HG03097 (cell line): Measurements from ENCODE around the gene BTG1.

Experiments
- ATAC-seq: cut with Tn5 transposase; IDR thresholded peaks from one replicate; pipeline ENCODE4 v1.9.1; 2021; ENCODE audit not compliant: unreplicated experiment, low FRiP score

Gene BTG1

DNA sequence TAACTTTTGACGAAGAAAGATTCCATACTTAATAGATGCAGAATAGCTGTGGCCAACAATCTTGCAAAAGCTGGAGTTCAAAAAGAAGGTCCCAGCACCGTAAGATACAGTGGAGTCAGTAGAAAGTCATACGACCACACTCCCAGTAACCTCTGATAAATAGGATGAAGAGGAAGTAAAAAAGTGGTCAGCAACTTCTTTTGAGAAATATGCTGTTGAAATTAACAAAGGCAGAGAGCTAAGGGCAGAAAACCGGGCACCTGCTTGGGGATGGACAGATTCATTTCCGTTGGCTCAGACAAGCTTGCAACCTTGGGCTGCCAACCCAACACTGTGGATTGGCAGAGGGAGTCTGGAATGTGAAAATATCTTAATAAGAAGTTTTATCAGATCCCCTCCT, 40.0 kb downstream of the BTG1 start:
- no peak for ATAC-seq

DNA sequence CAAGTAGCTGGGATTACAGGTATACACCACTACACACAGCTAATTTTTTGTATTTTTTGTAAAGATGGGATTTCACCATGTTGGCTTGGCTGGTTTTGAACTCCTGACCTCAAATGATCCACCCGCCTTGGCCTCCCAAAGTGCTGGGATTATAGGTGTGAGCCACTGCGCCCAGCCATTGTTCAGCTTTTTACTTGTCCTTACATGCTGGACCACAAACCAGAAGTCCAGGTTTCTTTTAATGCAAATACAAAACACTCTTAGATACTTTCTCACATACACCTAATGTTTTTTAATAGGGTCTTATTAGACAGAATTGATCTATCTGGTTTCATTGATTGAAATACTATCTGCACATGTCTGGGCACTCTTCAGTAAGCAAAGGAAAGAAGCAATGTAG, 40.5 kb downstream of the BTG1 start:
- no peak for ATAC-seq

DNA sequence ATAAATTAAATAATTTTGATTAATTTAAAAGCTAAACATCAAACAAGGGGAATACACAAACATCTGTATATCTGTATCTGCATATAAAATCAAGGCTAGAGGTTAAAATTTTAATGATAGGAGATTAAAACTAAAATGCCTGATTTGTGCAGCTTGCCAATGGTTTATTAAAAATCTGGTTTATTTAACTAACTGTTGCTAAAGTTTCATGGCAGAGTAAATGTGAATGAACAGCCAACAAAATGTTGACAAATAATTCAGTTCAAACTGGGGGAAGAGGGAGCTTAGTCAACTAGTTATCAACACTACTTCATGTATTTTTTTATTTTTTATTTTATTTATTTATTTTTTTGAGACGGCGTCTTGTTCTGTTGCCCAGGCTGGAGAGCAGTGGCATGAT, 43.0 kb downstream of the BTG1 start:
- ATAC-seq = no peak

DNA sequence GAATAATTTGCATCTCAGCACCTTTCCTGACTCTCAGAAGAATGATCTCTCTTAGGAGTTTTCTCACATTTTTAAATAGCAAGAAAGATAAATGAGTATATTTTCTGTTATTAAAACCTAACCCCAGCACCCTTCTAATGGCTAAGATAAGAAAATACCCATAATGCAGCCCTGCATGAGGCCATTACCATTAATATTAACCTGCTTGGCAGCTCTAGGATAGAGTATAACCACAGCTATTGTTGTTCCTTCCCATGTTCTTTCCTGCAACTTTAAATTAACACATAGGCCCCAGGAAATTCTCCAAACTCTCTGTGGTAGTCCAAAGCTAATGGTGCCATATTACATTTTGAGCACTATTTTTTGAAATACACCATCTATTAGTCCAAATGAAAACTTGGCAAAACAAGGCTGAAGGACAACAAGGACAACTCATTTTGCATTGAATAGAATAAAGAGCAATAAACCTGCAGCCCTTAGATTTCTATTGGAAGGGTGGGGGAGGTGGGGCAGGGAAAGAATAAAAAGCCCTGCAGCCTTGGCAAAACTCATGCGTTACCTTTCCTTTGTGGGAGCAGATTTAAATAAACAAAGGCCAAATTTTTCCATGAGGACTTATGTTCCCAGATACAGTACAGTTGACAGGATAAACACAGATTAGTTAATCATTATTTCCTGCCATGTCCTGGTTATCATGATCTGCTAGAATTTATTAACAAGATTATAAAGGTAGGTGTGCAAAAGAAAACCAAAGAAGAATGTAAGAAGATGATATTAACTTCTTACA, 46.9 kb downstream of the BTG1 start:
- ATAC-seq = no peak

DNA sequence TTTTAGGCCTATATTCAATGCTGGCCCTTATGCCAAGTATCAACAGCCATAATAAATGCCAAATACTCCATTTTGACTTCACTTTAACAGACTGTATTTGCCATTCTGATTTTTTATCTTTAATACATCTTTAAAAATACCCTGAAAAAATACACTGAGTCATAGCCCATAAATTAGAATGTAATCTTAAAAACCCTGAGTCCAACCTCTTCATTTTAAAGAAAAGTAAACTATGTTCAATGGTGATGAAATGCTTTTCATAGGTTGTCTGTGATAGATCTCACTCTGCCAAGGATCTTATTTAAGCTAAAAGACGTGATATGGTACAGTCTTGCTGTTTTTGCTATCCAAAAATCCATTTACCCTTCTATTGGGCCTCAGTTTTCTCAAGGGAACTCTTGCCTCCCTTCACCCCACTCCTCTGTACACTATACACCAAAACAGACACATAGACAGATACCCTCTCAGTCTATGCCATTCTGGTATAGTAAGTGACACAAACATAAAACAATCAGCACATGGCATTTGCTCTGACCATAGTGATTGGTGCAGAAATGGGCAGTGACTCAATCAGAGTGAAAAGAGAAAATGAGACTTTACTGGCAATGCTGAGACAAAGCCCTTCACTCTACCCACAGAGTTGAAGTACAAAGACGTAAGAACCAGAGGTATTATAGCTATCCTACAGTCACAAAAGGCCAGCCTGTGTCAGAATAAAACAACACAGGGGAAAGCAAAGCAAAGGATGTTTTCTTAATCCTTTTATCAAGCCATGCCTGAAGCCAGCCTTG, 49.1 kb downstream of the BTG1 start:
- ATAC-seq = no peak

DNA sequence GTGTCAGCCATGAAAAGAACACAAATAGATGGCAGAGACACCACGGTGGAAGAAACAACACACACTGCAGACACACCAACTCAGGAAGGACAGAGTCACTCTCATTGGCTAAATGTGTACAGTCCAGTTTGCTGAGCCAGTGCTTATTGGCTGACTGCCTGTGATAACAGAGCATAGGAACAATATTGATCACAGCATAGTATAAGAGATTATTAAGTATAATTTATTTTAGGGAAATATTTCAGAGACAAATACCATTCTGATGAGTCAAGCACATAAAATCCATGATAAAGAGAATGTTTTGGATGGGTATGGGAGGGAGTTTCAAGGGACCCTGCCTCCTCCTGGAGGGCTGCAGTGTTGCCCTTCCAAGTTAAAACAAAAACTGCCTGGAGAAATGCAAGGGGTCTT, 50.9 kb downstream of the BTG1 start:
- peak; percentile 9 for ATAC-seq

DNA sequence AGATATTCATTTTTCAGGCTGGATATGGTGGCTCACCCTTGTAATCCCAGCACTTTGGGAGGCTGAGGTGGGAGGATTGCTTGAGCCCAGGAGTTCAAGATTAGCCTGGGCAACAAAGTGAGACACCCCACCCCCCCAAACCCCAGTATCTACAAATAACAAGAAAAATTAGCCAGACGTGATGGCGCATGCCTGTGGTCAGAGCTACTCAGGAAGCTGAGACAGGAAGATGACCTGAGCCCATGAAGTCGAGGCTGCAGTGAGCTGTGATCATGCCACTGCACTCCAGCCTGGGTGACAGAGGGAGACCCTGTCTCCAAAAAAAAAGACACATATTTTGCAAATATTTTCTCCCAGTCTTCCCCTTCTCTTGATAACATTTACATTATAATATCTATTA, 51.3 kb downstream of the BTG1 start:
- ATAC-seq = peak; percentile 50
